HUDEP-2 (cell line): ENCODE measurements around the gene TBX5.

Experiments used
- DNase-seq, 76 experiments: peaks; one replicate each; lab custom pipeline; 2025; ENCODE audit not compliant: unreplicated experiment in 76 of 76; lab: John Stamatoyannopoulos, UW

Gene TBX5

DNA sequence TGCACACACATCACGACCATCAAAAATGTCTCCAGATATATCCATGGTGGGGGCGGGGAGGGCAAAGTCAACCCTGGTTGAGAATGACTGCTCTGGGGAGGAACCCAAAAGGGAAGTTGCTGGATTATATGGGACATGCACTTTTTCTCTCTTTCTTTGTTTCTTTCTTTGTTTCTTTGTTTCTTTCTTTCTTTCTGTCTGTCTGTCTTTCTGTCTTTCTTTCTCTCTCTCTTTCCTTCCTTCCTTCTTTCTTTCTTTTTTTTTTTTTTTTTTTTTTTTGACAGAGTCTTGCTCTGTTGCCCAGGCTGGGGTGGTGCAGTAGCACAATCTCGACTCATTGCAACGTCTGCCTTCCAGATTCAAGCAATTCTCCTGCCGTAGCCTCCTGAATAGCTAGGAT, 71.5 kb downstream of the TBX5 start:
- no peak for DNase-seq

GRCh38 chr12:114328292-114328691, 77.7 kb downstream of the TBX5 start:
- DNase-seq: no peak

GRCh38 chr12:114327765-114328164, 78.2 kb downstream of the TBX5 start:
- no peak for DNase-seq

- no peak for DNase-seq
Observed at GRCh38 chr12:114321524-114321923, 84.4 kb downstream of the TBX5 start.

GRCh38 chr12:114320968-114321367, 85.0 kb downstream of the TBX5 start:
- no peak for DNase-seq

DNA sequence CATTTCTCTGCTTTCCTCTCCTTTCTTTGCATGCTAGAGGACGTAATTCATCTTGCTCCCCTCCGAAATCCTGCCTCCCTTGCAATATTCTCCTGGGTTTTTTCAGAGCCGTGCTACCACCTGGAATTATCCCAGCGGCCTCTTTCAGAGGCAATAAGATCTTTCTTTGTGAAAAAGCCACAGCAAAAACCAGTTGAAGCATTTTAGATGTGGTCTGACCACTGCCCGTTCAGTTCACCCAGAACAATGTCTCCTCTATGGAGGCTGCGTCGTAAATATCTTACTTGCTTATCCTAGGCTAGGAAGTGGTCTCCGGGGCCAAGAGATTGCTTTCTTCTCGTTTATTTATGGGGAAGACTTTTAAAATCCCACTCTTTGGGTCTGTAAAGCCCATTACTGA, 85.8 kb downstream of the TBX5 start:
- DNase-seq: no peak

DNA sequence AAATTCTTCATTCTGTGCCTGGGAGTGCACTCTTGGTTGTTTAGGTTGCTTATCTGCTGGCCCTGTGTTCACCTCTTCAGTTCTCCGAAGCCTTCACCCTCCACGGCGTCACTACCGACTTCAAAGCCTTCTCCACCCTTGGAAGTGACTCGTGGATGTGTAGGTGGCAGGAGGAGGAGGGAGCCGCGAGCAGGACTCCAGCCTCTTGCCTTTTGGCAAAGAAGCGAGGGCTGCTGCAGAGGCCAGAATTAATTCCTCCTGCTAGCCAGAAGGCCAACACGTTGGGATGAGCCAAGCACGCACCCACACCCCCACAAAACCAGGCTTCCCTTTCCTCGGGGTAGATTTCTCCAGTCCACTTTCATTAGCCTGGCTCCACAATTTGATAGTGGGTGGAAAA, 86.5 kb downstream of the TBX5 start:
- no peak for DNase-seq

- DNase-seq: no peak
Observed at GRCh38 chr12:114318984-114319383, 87.0 kb downstream of the TBX5 start.

GRCh38 chr12:114316076-114316475, 89.9 kb downstream of the TBX5 start:
- no peak for DNase-seq

GRCh38 chr12:114314974-114315720, 90.8 kb downstream of the TBX5 start:
- DNase-seq: no peak

GRCh38 chr12:114314403-114314802, 91.5 kb downstream of the TBX5 start:
- no peak for DNase-seq

GRCh38 chr12:114313910-114314309, 92.0 kb downstream of the TBX5 start:
- no peak for DNase-seq

DNA sequence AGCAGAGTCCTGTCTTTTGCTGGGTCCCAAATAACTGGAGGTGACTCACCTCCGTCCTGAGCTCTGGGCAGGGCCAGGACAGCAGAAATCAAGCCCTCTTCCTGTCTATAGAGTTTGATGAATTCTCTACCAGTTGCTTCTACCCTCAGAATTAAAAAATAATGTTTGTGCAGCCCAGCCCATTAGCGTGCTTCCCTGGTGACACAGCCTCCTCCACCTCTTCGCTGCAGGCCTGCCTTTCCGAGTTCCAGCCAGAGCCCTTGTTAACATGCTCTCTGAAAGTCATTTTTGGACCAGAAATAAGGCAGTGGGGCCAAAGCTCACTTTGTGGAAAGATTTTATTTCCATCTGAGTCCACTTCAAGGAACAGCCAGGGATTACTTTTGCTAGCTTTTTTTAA, 94.0 kb downstream of the TBX5 start:
- DNase-seq: no peak

DNA sequence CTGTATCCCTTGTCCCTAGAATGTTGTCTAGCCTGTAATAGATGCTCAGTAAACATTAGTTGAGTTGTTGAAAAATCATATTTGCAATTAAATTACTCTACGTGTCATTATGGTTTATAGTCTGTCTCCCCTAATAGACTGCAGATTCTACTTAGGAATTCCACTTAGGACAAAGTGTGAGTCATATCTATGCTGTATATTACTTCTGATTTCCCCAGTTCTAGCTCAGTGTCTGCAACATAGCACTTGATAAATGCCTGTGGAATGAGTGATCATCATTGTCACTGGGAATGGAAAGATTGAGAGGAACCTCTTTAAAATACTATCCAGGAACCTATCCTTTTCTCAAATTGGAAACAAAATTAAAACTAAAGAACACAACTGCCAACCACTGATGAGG, 99.3 kb downstream of the TBX5 start:
- no peak for DNase-seq

DNA sequence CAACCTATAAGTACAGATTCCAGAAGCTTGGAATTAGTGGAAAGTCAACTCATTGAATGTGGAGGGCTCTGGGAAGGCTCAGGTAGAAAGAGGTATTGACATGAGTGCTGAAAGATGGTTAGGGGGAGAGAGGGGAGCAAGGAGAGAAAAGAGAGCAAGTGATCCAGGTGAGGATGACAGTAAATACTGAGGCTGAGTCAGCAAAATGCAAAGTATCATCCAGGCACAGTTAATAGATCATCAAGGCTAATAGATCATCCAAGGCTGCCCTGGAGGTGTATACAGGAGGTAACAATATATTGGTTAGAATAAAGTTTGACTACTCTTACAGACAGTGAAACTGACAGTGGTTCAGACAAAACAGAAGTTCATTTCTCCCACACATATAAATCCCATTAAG, 100.5 kb downstream of the TBX5 start:
- no peak for DNase-seq
